K562 (cell line): Measurements from ENCODE around the gene EIF4EBP2.

Source experiments
- CTCF ChIP-seq, 3 experiments: IDR thresholded peaks in 2 of 3; conservative IDR thresholded peaks in 1 of 3; 2 replicates each; pipeline ENCODE4 v1.5.1; 2011 to 2012; ENCODE audit warnings: low read length in 3 of 3, mild to moderate bottlenecking in 3 of 3, control low read depth in 2 of 3, improper control_type of control experiment in 1 of 3, inconsistent platforms in 1 of 3, low read depth in 1 of 3, mixed read lengths in 1 of 3, moderate library complexity in 1 of 3; ENCODE audit not compliant: insufficient read depth in 2 of 3
- HDAC2 ChIP-seq: fragments of 450-650 bp; IDR thresholded peaks from 2 replicates; pipeline ENCODE4 v1.6.1; 2016; ENCODE audit warnings: mild to moderate bottlenecking
- POLR2A ChIP-seq: fragments of 450-650 bp; conservative IDR thresholded peaks from 2 replicates; pipeline ENCODE4 v1.6.1; 2016
- SOX6 ChIP-seq: fragments of 450-650 bp; IDR thresholded peaks from 2 replicates; pipeline ENCODE4 v1.6.1; 2014; ENCODE audit warnings: mild to moderate bottlenecking

- TF ChIP-seq SOX6 (no peak), HDAC2 (no peak), CTCF (IDR thresholded peaks at IDR 0.05 in 2 of 3, conservative IDR thresholded peaks at IDR 0.05 in 1 of 3; ENCODE audit: insufficient read depth in 2 of 3, low read depth in 1 of 3, low read length in 3 of 3) (no peak), POLR2A (no peak)
Measured at GRCh38 chr10:70435241-70436085, 31.5 kb downstream of the EIF4EBP2 start.
